ENCODE measurements around the gene ANKRD60. TPM values are rescaled to one million over a fixed set of nuclear protein-coding genes. Genes with fewer than 3 reads are reported as not detected.

The ANKRD60 gene
- polyA plus RNA-seq, 1 experiment, result not detected

DNA sequence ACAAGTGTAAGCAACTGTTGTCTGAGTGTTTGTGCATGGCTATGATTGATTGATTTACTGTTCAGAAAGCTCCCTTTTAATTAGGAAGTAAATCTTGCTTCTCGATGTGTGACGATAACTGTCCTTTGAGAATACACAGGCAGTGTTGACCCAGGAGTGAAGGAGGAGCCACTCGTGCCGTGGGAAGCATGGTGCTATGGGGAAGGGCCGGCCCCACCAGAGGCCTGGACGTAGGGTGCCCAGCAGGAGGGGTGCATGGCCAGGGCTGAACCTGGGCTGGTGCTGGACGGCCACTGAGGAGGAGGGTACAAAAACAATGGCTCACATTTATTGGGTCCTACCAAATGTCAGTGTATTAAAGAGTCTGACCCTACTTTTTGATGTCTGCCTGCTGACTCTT, 60.7 kb downstream of the ANKRD60 start:
- no peak overlapping the region for H3K4me3 ChIP-seq (ENCODE audit: low read depth, low read length)
- TF ChIP-seq, protein P1, sequence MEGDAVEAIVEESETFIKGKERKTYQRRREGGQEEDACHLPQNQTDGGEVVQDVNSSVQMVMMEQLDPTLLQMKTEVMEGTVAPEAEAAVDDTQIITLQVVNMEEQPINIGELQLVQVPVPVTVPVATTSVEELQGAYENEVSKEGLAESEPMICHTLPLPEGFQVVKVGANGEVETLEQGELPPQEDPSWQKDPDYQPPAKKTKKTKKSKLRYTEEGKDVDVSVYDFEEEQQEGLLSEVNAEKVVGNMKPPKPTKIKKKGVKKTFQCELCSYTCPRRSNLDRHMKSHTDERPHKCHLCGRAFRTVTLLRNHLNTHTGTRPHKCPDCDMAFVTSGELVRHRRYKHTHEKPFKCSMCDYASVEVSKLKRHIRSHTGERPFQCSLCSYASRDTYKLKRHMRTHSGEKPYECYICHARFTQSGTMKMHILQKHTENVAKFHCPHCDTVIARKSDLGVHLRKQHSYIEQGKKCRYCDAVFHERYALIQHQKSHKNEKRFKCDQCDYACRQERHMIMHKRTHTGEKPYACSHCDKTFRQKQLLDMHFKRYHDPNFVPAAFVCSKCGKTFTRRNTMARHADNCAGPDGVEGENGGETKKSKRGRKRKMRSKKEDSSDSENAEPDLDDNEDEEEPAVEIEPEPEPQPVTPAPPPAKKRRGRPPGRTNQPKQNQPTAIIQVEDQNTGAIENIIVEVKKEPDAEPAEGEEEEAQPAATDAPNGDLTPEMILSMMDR (IDR thresholded peaks at IDR 0.05; ENCODE audit: insufficient read depth, low read depth, low read length), result no peak
- H3K36me3 ChIP-seq (ENCODE audit: control insufficient read depth, insufficient read depth, low read length), result no peaks in the 10 kb centered on the region
- ChIA-PET CTCF (interaction anchor here (0.5 to 0.7 kb wide), 2 partner anchors 514 to 1073 kb away, joined by 3 to 4 read pairs; no protein-coding TSS in a partner anchor), POLR2A (no interaction called here)
- no peak for DNase-seq (ENCODE audit: low read depth)
- no peaks in the 10 kb centered on the region for H3K27me3 ChIP-seq (ENCODE audit: control insufficient read depth, insufficient read depth, low read length)

Other genes starting within 250 kb of the ANKRD60 start
- gene RAB22A, start 81.1 kb upstream of the ANKRD60 start, polyA plus RNA-seq (2011; rRNA removed), result 7.8 and 11.9 TPM in 2 replicates
- gene VAPB, start 160.6 kb upstream of the ANKRD60 start, polyA plus RNA-seq (2011; rRNA removed), result 21.1 and 28.0 TPM in 2 replicates